DMS79 (cell line): Measurements from ENCODE around the gene ALPP.
"Not testable (repeated sequence)": the region's sequence is repeated elsewhere in the genome, so short reads cannot be mapped to it uniquely, and the experiment has no call there.

ENCODE experiments used
- DNase-seq: peaks from one replicate; lab custom pipeline; 2025; lab: John Stamatoyannopoulos, UW

The ALPP gene

GRCh38 chr2:232363784-232364615 is 14.6 kb upstream of the ALPP start:
- DNase-seq: peak; percentile 49

- not testable (repeated sequence) for DNase-seq
Measured at GRCh38 chr2:232364806-232365594, 13.6 kb upstream of the ALPP start.

GRCh38 chr2:232365621-232366321 is 12.8 kb upstream of the ALPP start:
- DNase-seq: no peak

GRCh38 chr2:232366461-232366860 is 12.1 kb upstream of the ALPP start:
- not testable (repeated sequence) for DNase-seq

GRCh38 chr2:232367016-232367415 is 11.5 kb upstream of the ALPP start:
- no peak for DNase-seq

GRCh38 chr2:232367591-232368233 is 10.8 kb upstream of the ALPP start:
- no peak for DNase-seq

- no peak for DNase-seq
Measured at GRCh38 chr2:232368311-232368731, 10.2 kb upstream of the ALPP start.

- no peak for DNase-seq
Measured at GRCh38 chr2:232369126-232369951, 9.2 kb upstream of the ALPP start.

- not testable (repeated sequence) for DNase-seq
Measured at GRCh38 chr2:232370007-232370406, 8.5 kb upstream of the ALPP start.

GRCh38 chr2:232372231-232373208 is 6.0 kb upstream of the ALPP start:
- no peak for DNase-seq

- no peak for DNase-seq
Measured at GRCh38 chr2:232374356-232374755, 4.2 kb upstream of the ALPP start.

- no peak for DNase-seq
Measured at GRCh38 chr2:232375164-232375563, 3.4 kb upstream of the ALPP start.

GRCh38 chr2:232376260-232376659 is 2.3 kb upstream of the ALPP start:
- no peak for DNase-seq

GRCh38 chr2:232376713-232377112 is 1.8 kb upstream of the ALPP start:
- DNase-seq: no peak

- no peak for DNase-seq
Measured at GRCh38 chr2:232377319-232377718, 1.2 kb upstream of the ALPP start.

GRCh38 chr2:232377841-232378734 is 463 bp upstream of the ALPP start:
- no peak for DNase-seq

- not testable (repeated sequence) for DNase-seq
Measured at GRCh38 chr2:232379610-232380590, 1.3 kb downstream of the ALPP start.
